ENCODE results near the gene CBX4.

CBX4 gene

GRCh38 chr17:79802039-79802735 is 37.1 kb downstream of the CBX4 start:
- POLR2A ChIA-PET (ENCODE audit: low non-redundant PET) = no interaction called here
- no peak for DNase-seq (ENCODE audit: low spot score)
- no peak for TF ChIP-seq CTCF (conservative IDR thresholded peaks at IDR 0.05; ENCODE audit: low read depth)
- no peak overlapping the region for H3K27ac ChIP-seq
- CTCF ChIA-PET = interaction anchor here (0.5 to 1.0 kb wide), 4 partner anchors 33 to 218 kb away, joined by 3 to 5 read pairs (median 4); no protein-coding TSS in a partner anchor

- DNase-seq (ENCODE audit: low spot score) = no peak
- ChIA-PET POLR2A (ENCODE audit: low non-redundant PET) (no interaction called here), CTCF (interaction anchor here (0.5 to 1.0 kb wide), 7 partner anchors 9 to 219 kb away, joined by 3 to 5 read pairs (median 3); no protein-coding TSS in a partner anchor)
- TF ChIP-seq CTCF (conservative IDR thresholded peaks at IDR 0.05; ENCODE audit: low read depth) = no peak
- H3K27ac ChIP-seq = peak overlapping the region; percentile 70
Measured at GRCh38 chr17:79801156-79802038, 37.8 kb downstream of the CBX4 start.

GRCh38 chr17:79800325-79801155 is 38.7 kb downstream of the CBX4 start:
- peak overlapping the region; percentile 70 for H3K27ac ChIP-seq
- CTCF ChIA-PET = interaction anchor here (0.6 to 0.8 kb wide), 3 partner anchors 10 to 39 kb away, joined by 3 read pairs; no protein-coding TSS in a partner anchor
- no peak for TF ChIP-seq CTCF (conservative IDR thresholded peaks at IDR 0.05; ENCODE audit: low read depth)
- POLR2A ChIA-PET (ENCODE audit: low non-redundant PET) = no interaction called here
- no peak for DNase-seq (ENCODE audit: low spot score)

- no peak for DNase-seq (ENCODE audit: low spot score)
- ChIA-PET POLR2A (ENCODE audit: low non-redundant PET) (no interaction called here), CTCF (interaction anchor here (0.6 to 1.5 kb wide), 3 partner anchors 8 to 36 kb away, joined by 3 to 7 read pairs (median 4); no protein-coding TSS in a partner anchor)
- TF ChIP-seq CTCF (conservative IDR thresholded peaks at IDR 0.05; ENCODE audit: low read depth) = no peak
- H3K27ac ChIP-seq = no peak overlapping the region
Measured at GRCh38 chr17:79799538-79800324, 39.5 kb downstream of the CBX4 start.

GRCh38 chr17:79799174-79799537 is 40.1 kb downstream of the CBX4 start:
- ChIA-PET POLR2A (ENCODE audit: low non-redundant PET) (no interaction called here), CTCF (interaction anchor here (0.6 to 1.5 kb wide), 4 partner anchors 9 to 191 kb away, joined by 3 to 7 read pairs (median 4); no protein-coding TSS in a partner anchor)
- H3K27ac ChIP-seq = no peak overlapping the region
- no peak for DNase-seq (ENCODE audit: low spot score)
- TF ChIP-seq CTCF (conservative IDR thresholded peaks at IDR 0.05; ENCODE audit: low read depth) = no peak
